NCI-H2081 treated with DMSO at 0.1 percent for 48 hours (cell line): ENCODE results near the gene PPBP.

ENCODE experiments used
- DNase-seq: peaks from one replicate; lab custom pipeline; 2025; lab: John Stamatoyannopoulos, UW

PPBP gene

GRCh38 chr4:73988061-73988460, at the start of gene PPBP:
TSS of gene PPBP (minus strand) at chr4:73988190. CDS start at chr4:73988103, 87 bp downstream.
- DNase-seq = no peak

- no peak for DNase-seq
Measured at GRCh38 chr4:74037076-74037955, 49.3 kb upstream of the PPBP start.

GRCh38 chr4:74033739-74034138, 45.7 kb upstream of the PPBP start:
- DNase-seq = no peak

- no peak for DNase-seq
Measured at GRCh38 chr4:74032064-74032463, 44.1 kb upstream of the PPBP start.

GRCh38 chr4:74031576-74031975, 43.6 kb upstream of the PPBP start:
- DNase-seq = no peak

- DNase-seq = no peak
Measured at GRCh38 chr4:74030285-74030684, 42.3 kb upstream of the PPBP start.

- DNase-seq = no peak
Measured at GRCh38 chr4:74028504-74028903, 40.5 kb upstream of the PPBP start.

- DNase-seq = no peak
Measured at GRCh38 chr4:74023709-74024108, 35.7 kb upstream of the PPBP start.

GRCh38 chr4:74021601-74022000, 33.6 kb upstream of the PPBP start:
- DNase-seq = no peak

- DNase-seq = no peak
Measured at GRCh38 chr4:74018771-74019170, 30.8 kb upstream of the PPBP start.

GRCh38 chr4:74018116-74018515, 30.1 kb upstream of the PPBP start:
- DNase-seq = no peak

GRCh38 chr4:74016068-74016467, 28.1 kb upstream of the PPBP start:
- DNase-seq = no peak

- DNase-seq = no peak
Measured at GRCh38 chr4:74015126-74015780, 27.3 kb upstream of the PPBP start.

GRCh38 chr4:74014332-74014731, 26.3 kb upstream of the PPBP start:
- DNase-seq = no peak

GRCh38 chr4:74013264-74013663, 25.3 kb upstream of the PPBP start:
- DNase-seq = no peak

- DNase-seq = no peak
Measured at GRCh38 chr4:74012130-74012529, 24.1 kb upstream of the PPBP start.

- DNase-seq = no peak
Measured at GRCh38 chr4:74009307-74009706, 21.3 kb upstream of the PPBP start.

GRCh38 chr4:74006009-74006476, 18.1 kb upstream of the PPBP start:
- DNase-seq = no peak

GRCh38 chr4:74005528-74005927, 17.5 kb upstream of the PPBP start:
- no peak for DNase-seq

GRCh38 chr4:74004668-74005067, 16.7 kb upstream of the PPBP start:
- DNase-seq = no peak

- no peak for DNase-seq
Measured at GRCh38 chr4:74000301-74000700, 12.3 kb upstream of the PPBP start.

GRCh38 chr4:73998040-73999011, 10.3 kb upstream of the PPBP start, which contains the start of gene CXCL5:
TSS of gene CXCL5 (minus strand) at chr4:73998677. CDS start at chr4:73998581, 96 bp downstream.
- DNase-seq = no peak
